ENCODE results near the gene ZNF488.
A peak's percentile ranks its signal among the peaks of the same experiment; 100 is the strongest.

Gene ZNF488, protein sequence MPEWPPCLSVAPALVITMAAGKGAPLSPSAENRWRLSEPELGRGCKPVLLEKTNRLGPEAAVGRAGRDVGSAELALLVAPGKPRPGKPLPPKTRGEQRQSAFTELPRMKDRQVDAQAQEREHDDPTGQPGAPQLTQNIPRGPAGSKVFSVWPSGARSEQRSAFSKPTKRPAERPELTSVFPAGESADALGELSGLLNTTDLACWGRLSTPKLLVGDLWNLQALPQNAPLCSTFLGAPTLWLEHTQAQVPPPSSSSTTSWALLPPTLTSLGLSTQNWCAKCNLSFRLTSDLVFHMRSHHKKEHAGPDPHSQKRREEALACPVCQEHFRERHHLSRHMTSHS

DNA sequence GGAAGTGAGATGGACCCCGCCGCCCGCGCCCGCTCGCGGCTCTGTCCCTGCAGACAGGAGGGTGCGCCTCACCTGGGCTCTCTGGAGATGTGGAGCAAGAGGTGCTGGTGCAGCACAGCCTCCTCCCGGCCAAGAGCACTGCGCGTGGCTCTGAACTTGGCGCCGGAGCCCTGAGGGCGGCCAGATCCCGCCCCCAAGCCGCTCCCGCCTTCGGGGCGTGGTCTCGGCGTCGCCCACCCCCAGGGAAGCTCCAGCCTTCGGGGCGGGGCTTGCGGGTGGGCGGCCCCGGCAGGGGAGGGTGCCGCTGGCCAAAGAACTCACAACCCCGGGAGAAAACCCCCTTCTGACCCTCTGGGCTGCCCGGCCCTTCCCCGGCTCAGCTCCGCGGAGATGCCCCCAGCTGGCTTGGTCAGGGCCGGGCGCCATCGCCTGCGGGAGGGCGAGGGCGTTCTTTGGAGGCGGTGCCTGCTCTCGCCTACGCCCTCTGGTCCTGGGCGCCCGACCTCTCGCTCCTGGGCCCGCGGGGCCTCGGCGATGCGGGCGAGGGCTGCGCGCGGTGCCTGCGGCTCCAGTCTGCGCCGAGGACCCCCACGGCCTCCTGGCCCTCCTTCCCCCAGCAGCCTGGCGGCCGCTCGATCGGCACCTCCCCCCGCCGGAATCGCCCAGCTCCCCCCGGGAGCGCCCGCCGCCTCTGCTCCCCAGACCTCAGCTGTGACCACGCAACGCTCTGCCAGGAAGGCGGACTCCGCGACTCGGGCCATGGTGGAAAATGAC lies at the start of gene ZNF488:
ZNF488 (minus strand) TSS at position 146 of the 774 bp plus-strand sequence. CDS start 15,464 bp downstream, outside the sequence.
- intact Hi-C loops (cut with DNase I; ENCODE audit: low total_unique reads): loop anchor here (5.0 kb wide), 1 partner anchor 1277 kb away; no protein-coding TSS in a partner anchor
- Histone ChIP-seq H3K27ac (peak within 1 kb of the TSS; percentile 86 to 91), H3K4me3 (peak within 1 kb of the TSS; percentile 79 to 100), H3K4me1 (peaks cover 0 to 11% (median 3%) of the 10 kb centered on the region in 4 donors), H3K36me3 (no peaks in the 10 kb centered on the region), H3K9me3 (no peaks in the 10 kb centered on the region), H3K27me3 (no peaks in the 10 kb centered on the region)
- TF ChIP-seq, protein P1, sequence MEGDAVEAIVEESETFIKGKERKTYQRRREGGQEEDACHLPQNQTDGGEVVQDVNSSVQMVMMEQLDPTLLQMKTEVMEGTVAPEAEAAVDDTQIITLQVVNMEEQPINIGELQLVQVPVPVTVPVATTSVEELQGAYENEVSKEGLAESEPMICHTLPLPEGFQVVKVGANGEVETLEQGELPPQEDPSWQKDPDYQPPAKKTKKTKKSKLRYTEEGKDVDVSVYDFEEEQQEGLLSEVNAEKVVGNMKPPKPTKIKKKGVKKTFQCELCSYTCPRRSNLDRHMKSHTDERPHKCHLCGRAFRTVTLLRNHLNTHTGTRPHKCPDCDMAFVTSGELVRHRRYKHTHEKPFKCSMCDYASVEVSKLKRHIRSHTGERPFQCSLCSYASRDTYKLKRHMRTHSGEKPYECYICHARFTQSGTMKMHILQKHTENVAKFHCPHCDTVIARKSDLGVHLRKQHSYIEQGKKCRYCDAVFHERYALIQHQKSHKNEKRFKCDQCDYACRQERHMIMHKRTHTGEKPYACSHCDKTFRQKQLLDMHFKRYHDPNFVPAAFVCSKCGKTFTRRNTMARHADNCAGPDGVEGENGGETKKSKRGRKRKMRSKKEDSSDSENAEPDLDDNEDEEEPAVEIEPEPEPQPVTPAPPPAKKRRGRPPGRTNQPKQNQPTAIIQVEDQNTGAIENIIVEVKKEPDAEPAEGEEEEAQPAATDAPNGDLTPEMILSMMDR (IDR thresholded peaks at IDR 0.05): no peak
- DNase-seq: peak; percentile 76 to 91

DNA sequence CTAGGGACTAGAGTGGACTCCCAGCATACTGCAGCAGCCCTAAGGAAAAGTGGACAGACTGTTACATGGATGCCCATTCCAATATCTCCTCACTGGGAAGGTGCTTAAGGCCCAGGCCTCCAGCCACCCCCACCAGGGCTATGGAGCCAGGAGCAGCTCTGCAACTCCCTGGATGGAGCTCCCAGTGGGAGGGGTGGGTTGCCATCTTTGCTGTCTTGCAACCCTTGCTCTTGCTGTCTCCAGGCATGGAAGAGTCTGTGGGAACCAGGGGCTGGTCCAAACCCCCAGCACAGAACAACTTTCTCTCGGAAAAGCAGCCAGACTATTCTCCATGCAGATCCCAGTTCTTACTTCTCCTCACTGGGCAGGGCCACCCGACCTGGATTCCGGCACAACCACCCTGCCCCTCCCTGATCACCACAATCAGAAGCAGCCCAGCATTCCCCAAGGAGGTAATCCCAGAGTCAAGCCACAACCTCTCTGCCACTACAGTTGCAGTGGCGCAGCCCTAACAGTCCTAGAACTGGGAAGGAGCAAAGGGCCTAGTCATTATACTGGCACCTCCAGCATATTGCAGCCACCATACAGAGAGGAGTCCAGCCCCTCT lies 41.8 kb upstream of the ZNF488 start:
- intact Hi-C loops (cut with DNase I; ENCODE audit: low total_unique reads): no loop called here
- DNase-seq: no peak
- TF ChIP-seq, protein P1 (IDR thresholded peaks at IDR 0.05): no peak

DNA sequence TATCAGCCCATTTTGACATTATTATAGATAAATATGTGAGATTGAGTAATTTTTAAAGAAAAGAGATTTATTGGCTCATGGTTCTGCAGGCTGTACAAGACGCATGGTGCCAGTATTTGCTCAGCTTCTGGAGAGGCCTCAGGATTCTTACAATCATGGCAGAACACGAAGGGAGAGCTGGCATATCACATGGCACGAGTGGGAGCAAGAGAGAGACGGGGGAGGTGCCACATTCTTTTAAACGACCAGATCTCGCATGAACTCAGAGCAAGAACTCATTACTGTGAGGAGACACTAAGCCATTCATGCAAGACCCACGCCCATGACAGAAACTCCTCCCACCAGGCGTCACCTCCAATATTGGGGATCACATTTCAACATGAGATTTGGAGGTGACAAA lies 40.1 kb upstream of the ZNF488 start:
- H3K4me3 ChIP-seq: no peak overlapping the region
- no peaks in the 10 kb centered on the region for H3K9me3 ChIP-seq
- DNase-seq: no peak
- H3K27me3 ChIP-seq: no peaks in the 10 kb centered on the region
- H3K4me1 ChIP-seq: no peaks in the 10 kb centered on the region
- TF ChIP-seq, protein P1 (IDR thresholded peaks at IDR 0.05): no peak
- intact Hi-C loops (cut with DNase I; ENCODE audit: low total_unique reads): no loop called here
- H3K27ac ChIP-seq: no peak overlapping the region
- H3K36me3 ChIP-seq: no peaks in the 10 kb centered on the region

More for the DNA sequence above, 41.8 kb upstream of the ZNF488 start:
- Histone ChIP-seq H3K36me3 (no peaks in the 10 kb centered on the region), H3K27me3 (no peaks in the 10 kb centered on the region), H3K4me3 (no peak overlapping the region), H3K27ac (no peak overlapping the region), H3K4me1 (no peaks in the 10 kb centered on the region), H3K9me3 (no peaks in the 10 kb centered on the region)

DNA sequence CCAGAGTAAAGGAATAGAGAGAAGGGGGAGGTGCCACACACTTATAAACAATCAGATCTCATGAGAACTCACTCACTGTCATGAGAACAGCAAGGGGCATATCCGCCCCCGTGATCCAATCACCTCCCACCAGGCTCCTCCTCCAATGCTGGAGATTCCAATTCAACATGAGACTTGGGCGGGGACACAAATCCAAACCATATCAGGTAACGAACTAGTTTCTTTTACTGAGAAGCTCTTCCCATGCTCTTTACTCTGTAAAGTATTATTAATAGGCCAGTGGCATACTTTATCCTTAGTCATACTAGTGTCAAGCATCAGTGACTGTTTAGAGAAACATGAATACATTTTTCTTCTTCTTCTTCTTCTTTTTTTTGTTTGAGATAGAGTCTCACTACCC lies 39.4 kb upstream of the ZNF488 start:
- no peaks in the 10 kb centered on the region for H3K36me3 ChIP-seq
- TF ChIP-seq, protein P1 (IDR thresholded peaks at IDR 0.05): no peak

DNA sequence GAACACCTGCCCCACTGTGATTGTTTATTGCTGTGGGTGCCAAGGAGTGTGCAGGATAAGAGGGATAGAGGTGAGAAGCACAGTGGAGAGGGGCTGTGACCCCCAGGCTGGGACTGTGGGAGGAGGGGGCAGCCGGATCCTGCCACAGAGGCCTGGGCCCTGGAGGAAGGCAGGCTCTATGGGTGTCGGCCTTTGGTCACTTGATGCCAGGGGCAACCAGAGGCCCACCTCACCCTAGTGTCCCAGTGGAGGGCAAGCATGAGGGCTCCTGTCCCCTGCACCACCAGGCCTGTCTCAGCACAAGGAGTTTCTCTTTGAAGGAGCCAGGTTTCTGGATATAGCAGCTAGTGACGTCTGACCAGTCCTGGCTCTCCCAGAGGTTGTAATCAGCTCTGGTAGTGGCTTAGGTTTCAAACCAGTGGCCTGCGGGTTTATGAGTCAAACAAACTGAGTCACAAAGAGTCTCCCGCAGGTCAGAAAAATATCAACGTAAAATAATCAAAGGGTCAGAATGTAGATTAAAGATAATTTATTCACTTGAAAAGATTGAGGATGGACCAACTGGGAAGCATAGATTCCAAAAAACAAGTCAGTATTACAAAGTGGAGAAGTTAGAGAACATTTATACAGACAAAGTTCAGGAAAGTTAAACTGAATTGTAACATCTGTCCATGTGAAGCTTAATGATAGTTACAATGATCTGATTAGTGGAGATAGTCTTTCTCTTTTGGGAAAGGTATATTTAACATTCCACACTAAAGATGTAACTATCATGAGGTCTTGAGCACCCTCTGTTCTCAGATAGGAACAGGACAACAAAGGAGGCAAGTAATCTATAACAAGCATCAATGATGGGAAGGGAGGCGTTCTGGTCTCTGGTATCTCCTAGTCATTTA lies 37.2 kb upstream of the ZNF488 start:
- intact Hi-C loops (cut with DNase I; ENCODE audit: low total_unique reads): no loop called here
- Histone ChIP-seq H3K27me3 (no peaks in the 10 kb centered on the region), H3K36me3 (no peaks in the 10 kb centered on the region), H3K4me1 (no peaks in the 10 kb centered on the region), H3K4me3 (no peak overlapping the region), H3K27ac (no peak overlapping the region), H3K9me3 (no peaks in the 10 kb centered on the region)
- TF ChIP-seq, protein P1 (IDR thresholded peaks at IDR 0.05): no peak
- DNase-seq: peak in 1 of 2 donors; percentile 59

More for the DNA sequence above, 39.4 kb upstream of the ZNF488 start:
- no peak for DNase-seq
- Histone ChIP-seq H3K27me3 (no peaks in the 10 kb centered on the region), H3K9me3 (no peaks in the 10 kb centered on the region), H3K27ac (no peak overlapping the region), H3K4me1 (no peaks in the 10 kb centered on the region), H3K4me3 (no peak overlapping the region)
- intact Hi-C loops (cut with DNase I; ENCODE audit: low total_unique reads): no loop called here
